K562 (cell line): ENCODE measurements around the gene EYA2. TPM values are rescaled to one million over a fixed set of nuclear protein-coding genes. Genes with fewer than 3 reads are reported as not detected.
A peak's percentile ranks its signal among the peaks of the same experiment; 100 is the strongest.

ENCODE experiments used
- ATAC-seq: fragments of 200-7000 bp; cut with Tn5 transposase; 3 replicates; pipeline ENCODE4 v1.9.1; 2020; ENCODE audit warnings: moderate library complexity
- BruUV-seq: library from RNA; stranded (reverse); fragments of 400-500 nt; replicated peaks from 2 replicates; lab custom pipeline; 2021; lab: Mats Ljungman, UMichigan
- CTCF ChIA-PET: fragments of 300-600 bp; formaldehyde crosslinking; extraction: SDS; loops from one replicate; lab custom pipeline; 2021; ENCODE audit warnings: low intra/inter-chr PET ratio; lab: Yijun Ruan, JAX
- POLR2A ChIA-PET: fragments of 300-600, 350-650 bp; sonication (Branson Sonifier 250); formaldehyde crosslinking; extraction: SDS; loops from one replicate; lab custom pipeline; 2021; ENCODE audit warnings: antibody characterized with exemption, inconsistent platforms; lab: Yijun Ruan, JAX
- DNase-seq, 4 experiments: peaks; one replicate each; pipeline versions ENCODE4 v3.0.0 to v3.0.0-alpha.2; 2011 to 2018; ENCODE audit warnings: low spot score in 3 of 4, mixed read lengths in 3 of 4; ENCODE audit errors: extremely low read depth in 1 of 4
- FAIRE-seq: peaks from 2 replicates; lab custom pipeline; 2011; peaks lifted over from hg19 to GRCh38; lab: Jason Lieb, UNC
- H2AFZ ChIP-seq: 2 replicates; pipeline ENCODE4 v1.6.0; 2011; ENCODE audit warnings: low read depth, low read length, control low read depth, inconsistent platforms
- H3K27ac ChIP-seq: fragments of 200-600 bp; 3 replicates; pipeline ENCODE4 v1.8.0; 2011; ENCODE audit warnings: low read depth, mild to moderate bottlenecking, control low read depth, inconsistent platforms, low read length, moderate library complexity, mixed read lengths; ENCODE audit errors: extremely low read depth
- H3K27me3 ChIP-seq, 2 experiments: fragments of 300-600 bp in 1 of 2; 2 replicates in 1 of 2; 3 replicates in 1 of 2; pipeline versions ENCODE4 v1.6.0 to v1.8.0; 2011; ENCODE audit warnings: inconsistent platforms in 2 of 2, low read length in 2 of 2, mild to moderate bottlenecking in 1 of 2, mixed read lengths in 1 of 2, moderate library complexity in 1 of 2; ENCODE audit not compliant: control insufficient read depth in 2 of 2, insufficient read depth in 2 of 2
- H3K36me3 ChIP-seq: fragments of 300-600 bp; 3 replicates; pipeline ENCODE4 v1.8.0; 2011; ENCODE audit warnings: mild to moderate bottlenecking, low read length, inconsistent platforms; ENCODE audit not compliant: control insufficient read depth, insufficient read depth
- H3K4me1 ChIP-seq, 2 experiments: fragments of 200-600 bp in 1 of 2; replicated peaks in 1 of 2; 2 replicates in 1 of 2; 3 replicates in 1 of 2; pipeline versions ENCODE4 v1.5.1 to v1.8.0; 2011; ENCODE audit warnings: inconsistent platforms in 2 of 2, low read length in 2 of 2, mild to moderate bottlenecking in 1 of 2, mixed read lengths in 1 of 2, moderate library complexity in 1 of 2; ENCODE audit not compliant: control insufficient read depth in 2 of 2, insufficient read depth in 2 of 2
- H3K4me2 ChIP-seq: 2 replicates; pipeline ENCODE4 v1.6.1; 2011; ENCODE audit warnings: low read length, control low read depth, inconsistent platforms, mixed read lengths; ENCODE audit not compliant: insufficient read depth
- H3K4me3 ChIP-seq: fragments of 200-600 bp; sonication (generic), shearing (Covaris generic); 2 replicates; pipeline ENCODE4 v1.5.1; 2016; ENCODE audit warnings: control low read depth, inconsistent platforms
- H3K79me2 ChIP-seq: fragments of 200-600 bp; 3 replicates; pipeline ENCODE4 v1.8.0; 2011; ENCODE audit warnings: low read length, inconsistent platforms; ENCODE audit not compliant: control insufficient read depth, insufficient read depth
- H3K9ac ChIP-seq, 2 experiments: 2 replicates each; pipeline versions ENCODE4 v1.6.0 to v1.6.1; 2011; ENCODE audit warnings: low read depth in 2 of 2, low read length in 2 of 2, control low read depth in 1 of 2, inconsistent platforms in 1 of 2, mild to moderate bottlenecking in 1 of 2, mixed read lengths in 1 of 2; ENCODE audit not compliant: insufficient read depth in 1 of 2
- H3K9me1 ChIP-seq: one replicate; pipeline ENCODE4 v1.6.0; 2011; ENCODE audit warnings: inconsistent platforms, mild to moderate bottlenecking, low read length, moderate library complexity; ENCODE audit not compliant: control insufficient read depth, insufficient read depth
- H3K9me3 ChIP-seq: replicated peaks from 2 replicates; pipeline ENCODE4 v1.5.1; 2011; ENCODE audit warnings: low read depth, low read length, inconsistent platforms; ENCODE audit not compliant: control insufficient read depth, insufficient read depth
- H4K20me1 ChIP-seq: replicated peaks from 2 replicates; pipeline ENCODE4 v1.6.1; 2011; ENCODE audit warnings: low read length, inconsistent platforms, mixed read lengths; ENCODE audit not compliant: control insufficient read depth, insufficient read depth
- EHMT2 ChIP-seq: fragments of 450-650 bp; IDR thresholded peaks from 2 replicates; pipeline ENCODE4 v1.6.1; 2018; ENCODE audit warnings: antibody characterized with exemption
- IFI16 ChIP-seq: fragments of 250-450 bp; sonication (Bioruptor Pico); IDR thresholded peaks from 2 replicates; pipeline ENCODE4 v2.1.2; 2022; ENCODE audit warnings: mild to moderate bottlenecking, inconsistent platforms
- JUNB ChIP-seq: fragments of 450-650 bp; formaldehyde crosslinking; conservative IDR thresholded peaks from 2 replicates; pipeline ENCODE4 v1.4.0; 2020; ENCODE audit warnings: mild to moderate bottlenecking
- JUND ChIP-seq, 2 experiments: IDR thresholded peaks; 2 replicates in 1 of 2; 3 replicates in 1 of 2; pipeline ENCODE4 v1.6.1; 2011; ENCODE audit warnings: borderline replicate concordance in 2 of 2, low read depth in 2 of 2, low read length in 2 of 2, improper control_type of control experiment in 1 of 2, missing biosample characterization in 1 of 2, missing genetic modification characterization in 1 of 2, missing genetic modification reagents in 1 of 2
- MIER1 ChIP-seq: fragments of 450-650 bp; IDR thresholded peaks from 2 replicates; pipeline ENCODE4 v1.6.1; 2016; ENCODE audit warnings: antibody characterized with exemption, mild to moderate bottlenecking, low read depth
- NCOR1 ChIP-seq: fragments of 450-650 bp; IDR thresholded peaks from 2 replicates; pipeline ENCODE4 v1.6.1; 2016; ENCODE audit warnings: mild to moderate bottlenecking, moderate library complexity
- RBM34 ChIP-seq: fragments of 200-400 bp; formaldehyde crosslinking; IDR thresholded peaks from 2 replicates; pipeline ENCODE4 v1.6.1; 2018; ENCODE audit warnings: low read length, borderline replicate concordance; ENCODE audit not compliant: insufficient read depth
- TAL1 ChIP-seq: fragments of 450-650 bp; IDR thresholded peaks from 2 replicates; pipeline ENCODE4 v1.6.1; 2016; ENCODE audit warnings: mild to moderate bottlenecking
- U2AF1 ChIP-seq: fragments of 200-400 bp; formaldehyde crosslinking; optimal IDR thresholded peaks from 2 replicates; pipeline ENCODE3; 2017; ENCODE audit warnings: mild to moderate bottlenecking, low read depth, low read length, moderate library complexity
- ZFP36 ChIP-seq: fragments of 150-350 bp; IDR thresholded peaks from 2 replicates; pipeline ENCODE4 v1.6.1; 2018; ENCODE audit warnings: low read length, low read depth; ENCODE audit not compliant: partially characterized antibody
- ZNF23 ChIP-seq: fragments of 250-450 bp; sonication (Bioruptor Pico); IDR thresholded peaks from 2 replicates; pipeline ENCODE4 v1.4.0; 2020; ENCODE audit warnings: mild to moderate bottlenecking
- ZNF311 ChIP-seq: fragments of 250-450 bp; sonication (Bioruptor Pico); IDR thresholded peaks from 2 replicates; pipeline ENCODE4 v1.4.0; 2020; ENCODE audit warnings: mild to moderate bottlenecking, moderate library complexity
- WGBS: fragments of 100-300 bp; shearing (Covaris generic); methylation state at CpG from one replicate; pipeline ENCODE4 v1.1.6; 2016; ENCODE audit warnings: low coverage, mixed read lengths; ENCODE audit not compliant: insufficient coverage; ENCODE audit errors: missing lambda C conversion rate; 5-methylcytosine and 5-hydroxymethylcytosine counted together
- in situ Hi-C: fragments of 300-500 bp; cut with MboI; formaldehyde crosslinking; loops from 4 replicates; pipeline ENCODE4 v1.15.0; 2018; ENCODE audit warnings: inconsistent platforms, mixed read lengths
- intact Hi-C: fragments of 100-400 bp; cut with micrococcal nuclease; formaldehyde crosslinking; loops from 2 replicates; pipeline ENCODE4 v1.14.2; 2022
- polyA plus RNA-seq, 8 experiments: library from polyadenylated mRNA; depleted of rRNA in 4 of 8; stranded (reverse) in 5 of 8; unstranded in 3 of 8; fragments of >200 nt; fragmentation: Nextera tagmentation in 2 of 8; fragmentation: Illumina TruSeq in 1 of 8; extraction: Ambion mirVana in 2 of 8; extraction: Trizol in 1 of 8; gene quantifications; 2 replicates each; pipeline versions ENCODE4 v1.2.1 to v1.2.3, GENCODE V29; 2011 to 2014; ENCODE audit warnings: inconsistent platforms in 1 of 8, missing spikeins in 1 of 8
- total RNA-seq, 7 experiments: library from RNA; depleted of rRNA in 6 of 7; stranded (reverse); fragments of >200 nt in 6 of 7; fragmentation: Illumina TruSeq in 2 of 7; extraction: Trizol in 2 of 7; gene quantifications; 2 replicates each; pipeline versions ENCODE4 v1.2.1 to v1.2.3, GENCODE V29; 2011 to 2021; ENCODE audit warnings: low replicate concordance in 1 of 7
- TF ChIP-seq, protein P1 (sequence below), 2 experiments: fragments of 450-650 bp; formaldehyde crosslinking in 1 of 2; IDR thresholded peaks; 2 replicates each; pipeline versions ENCODE4 v1.4.0 to v1.6.1; 2014 to 2020; ENCODE audit warnings: mild to moderate bottlenecking in 2 of 2, borderline replicate concordance in 1 of 2, low read depth in 1 of 2
- TF ChIP-seq, protein P2 (sequence below): fragments of 250-450 bp; sonication (Bioruptor Pico); IDR thresholded peaks from 2 replicates; pipeline ENCODE4 v1.8.0; 2021; ENCODE audit warnings: moderate library complexity, mild to moderate bottlenecking, inconsistent platforms

The EYA2 gene
- total and polyA plus RNA-seq, 9 of the 15 experiments (the other 6 are each of a cell fraction or from before 2014, with no cell fraction given): 0.03 TPM; not detected in 8

- in situ Hi-C loops: no loop called here
- TF ChIP-seq TAL1 (no peak), EHMT2 (peak; percentile 96), ZNF23 (CRISPR knock-in tag) (no peak), ZNF311 (CRISPR knock-in tag) (no peak), IFI16 (no peak), U2AF1 (no peak), RBM34 (no peak), JUND (IDR thresholded peaks at IDR 0.05; ENCODE audit: borderline replicate concordance, low read depth, low read length) (no peak), JUND (tag; IDR thresholded peaks at IDR 0.05; ENCODE audit: borderline replicate concordance, low read depth, low read length) (no peak), ZFP36 (no peak), NCOR1 (no peak), MIER1 (peak; percentile 92), JUNB (CRISPR knock-in tag) (no peak)
- TF ChIP-seq, protein P1, sequence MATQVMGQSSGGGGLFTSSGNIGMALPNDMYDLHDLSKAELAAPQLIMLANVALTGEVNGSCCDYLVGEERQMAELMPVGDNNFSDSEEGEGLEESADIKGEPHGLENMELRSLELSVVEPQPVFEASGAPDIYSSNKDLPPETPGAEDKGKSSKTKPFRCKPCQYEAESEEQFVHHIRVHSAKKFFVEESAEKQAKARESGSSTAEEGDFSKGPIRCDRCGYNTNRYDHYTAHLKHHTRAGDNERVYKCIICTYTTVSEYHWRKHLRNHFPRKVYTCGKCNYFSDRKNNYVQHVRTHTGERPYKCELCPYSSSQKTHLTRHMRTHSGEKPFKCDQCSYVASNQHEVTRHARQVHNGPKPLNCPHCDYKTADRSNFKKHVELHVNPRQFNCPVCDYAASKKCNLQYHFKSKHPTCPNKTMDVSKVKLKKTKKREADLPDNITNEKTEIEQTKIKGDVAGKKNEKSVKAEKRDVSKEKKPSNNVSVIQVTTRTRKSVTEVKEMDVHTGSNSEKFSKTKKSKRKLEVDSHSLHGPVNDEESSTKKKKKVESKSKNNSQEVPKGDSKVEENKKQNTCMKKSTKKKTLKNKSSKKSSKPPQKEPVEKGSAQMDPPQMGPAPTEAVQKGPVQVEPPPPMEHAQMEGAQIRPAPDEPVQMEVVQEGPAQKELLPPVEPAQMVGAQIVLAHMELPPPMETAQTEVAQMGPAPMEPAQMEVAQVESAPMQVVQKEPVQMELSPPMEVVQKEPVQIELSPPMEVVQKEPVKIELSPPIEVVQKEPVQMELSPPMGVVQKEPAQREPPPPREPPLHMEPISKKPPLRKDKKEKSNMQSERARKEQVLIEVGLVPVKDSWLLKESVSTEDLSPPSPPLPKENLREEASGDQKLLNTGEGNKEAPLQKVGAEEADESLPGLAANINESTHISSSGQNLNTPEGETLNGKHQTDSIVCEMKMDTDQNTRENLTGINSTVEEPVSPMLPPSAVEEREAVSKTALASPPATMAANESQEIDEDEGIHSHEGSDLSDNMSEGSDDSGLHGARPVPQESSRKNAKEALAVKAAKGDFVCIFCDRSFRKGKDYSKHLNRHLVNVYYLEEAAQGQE (IDR thresholded peaks at IDR 0.05; ENCODE audit: borderline replicate concordance): peak; percentile 98
- TF ChIP-seq, protein P1 (CRISPR knock-in tag; IDR thresholded peaks at IDR 0.05; ENCODE audit: low read depth): peak; percentile 86
- TF ChIP-seq, protein P2, sequence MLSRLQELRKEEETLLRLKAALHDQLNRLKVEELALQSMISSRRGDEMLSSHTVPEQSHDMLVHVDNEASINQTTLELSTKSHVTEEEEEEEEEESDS (CRISPR knock-in tag): no peak
These were observed 121.5 kb downstream of the EYA2 start for GRCh38 chr20:47016068-47016664.

More at GRCh38 chr20:47016068-47016664, 121.5 kb downstream of the EYA2 start:
- no peaks in the 10 kb centered on the region for H3K4me1 ChIP-seq
- H3K79me2 ChIP-seq: no peaks in the 10 kb centered on the region
- H3K36me3 ChIP-seq: no peaks in the 10 kb centered on the region
- H3K4me3 ChIP-seq: no peak overlapping the region
- H3K4me2 ChIP-seq: no peak overlapping the region
- no peaks in the 10 kb centered on the region for H3K9me3 ChIP-seq
- CTCF ChIA-PET: no interaction called here
- H3K27ac ChIP-seq: no peak overlapping the region
- BruUV-seq: no TSS peak
- H3K9me1 ChIP-seq: no peaks in the 10 kb centered on the region
- POLR2A ChIA-PET: no interaction called here
- no peaks in the 10 kb centered on the region; the same call in 1 of the 2 replicates for H4K20me1 ChIP-seq
- DNase-seq (peak in 3 of 4 experiments; percentile 10 to 40 (median 28)), ATAC-seq (peak; percentile 68; the same call in 2 of the 3 replicates), FAIRE-seq (peak; percentile 32)
- no peak overlapping the region for H2AFZ ChIP-seq
- peaks cover 0 to 21% of the 10 kb centered on the region in 2 experiments; a peak in 1 of 5 replicates for H3K27me3 ChIP-seq
- intact Hi-C loops: no loop called here
- no peak overlapping the region for H3K9ac ChIP-seq
- 2% methylated on average over 8 of the region's 8 CpGs for WGBS
